IMR-90 (cell line): Measurements from ENCODE around the gene AKR1C4. TPM values are rescaled to one million over a fixed set of nuclear protein-coding genes. Genes with fewer than 3 reads are reported as not detected.

Experiments used
- ATAC-seq: fragments of 200-7000 bp; cut with Tn5 transposase; 2 replicates; pipeline ENCODE4 v1.9.1; 2020; ENCODE audit warnings: low read depth, mild to moderate bottlenecking, moderate library complexity
- BruUV-seq: library from RNA; stranded (reverse); fragments of 400-500 nt; replicated peaks from 2 replicates; lab custom pipeline; 2021; lab: Mats Ljungman, UMichigan
- CTCF ChIA-PET: fragments of 300-600 bp; formaldehyde crosslinking; extraction: SDS; loops from one replicate; lab custom pipeline; 2021; ENCODE audit warnings: antibody characterized with exemption; lab: Yijun Ruan, JAX
- POLR2A ChIA-PET: fragments of 300-600 bp; sonication (Branson Sonifier 250); formaldehyde crosslinking; loops from one replicate; lab custom pipeline; 2022; ENCODE audit warnings: antibody characterized with exemption; ENCODE audit not compliant: unreplicated experiment; lab: Charles Lee
- DNase-seq: peaks from one replicate; pipeline ENCODE4 v3.0.0; 2013
- H2AFZ ChIP-seq: replicated peaks from 2 replicates; pipeline ENCODE3; 2013; ENCODE audit warnings: low read length, mild to moderate bottlenecking; ENCODE audit not compliant: poor library complexity
- H2AK5ac ChIP-seq: 2 replicates; pipeline ENCODE4 v1.6.1; 2013; ENCODE audit warnings: low read depth, low read length, inconsistent platforms
- H2AK9ac ChIP-seq: replicated peaks from 2 replicates; pipeline ENCODE3; 2013; ENCODE audit warnings: mild to moderate bottlenecking, low read depth, low read length, moderate library complexity; ENCODE audit not compliant: poor library complexity
- H2BK120ac ChIP-seq: 2 replicates; pipeline ENCODE4 v1.6.1; 2013; ENCODE audit warnings: low read depth, low read length, inconsistent platforms
- H2BK15ac ChIP-seq: 3 replicates; pipeline ENCODE4 v1.6.1; 2013; ENCODE audit warnings: low read depth, low read length, inconsistent platforms
- H2BK20ac ChIP-seq: 2 replicates; pipeline ENCODE4 v1.6.1; 2013; ENCODE audit warnings: low read depth, mild to moderate bottlenecking, inconsistent platforms, low read length, moderate library complexity
- H2BK5ac ChIP-seq: 2 replicates; pipeline ENCODE4 v1.6.1; 2013; ENCODE audit warnings: mild to moderate bottlenecking, low read depth, low read length, inconsistent platforms; ENCODE audit not compliant: poor library complexity, severe bottlenecking
- H3K14ac ChIP-seq: replicated peaks from 2 replicates; pipeline ENCODE4 v1.6.1; 2013; ENCODE audit warnings: low read depth, low read length, inconsistent platforms
- H3K18ac ChIP-seq: 2 replicates; pipeline ENCODE4 v1.6.1; 2013; ENCODE audit warnings: low read depth, low read length, control low read depth
- H3K23ac ChIP-seq: 2 replicates; pipeline ENCODE4 v1.6.1; 2013; ENCODE audit warnings: low read depth, low read length, inconsistent platforms
- H3K27ac ChIP-seq: 2 replicates; pipeline ENCODE4 v1.5.1; 2013; ENCODE audit warnings: mild to moderate bottlenecking, control low read depth, low read length; ENCODE audit not compliant: insufficient read depth
- H3K27me3 ChIP-seq: 2 replicates; pipeline ENCODE4 v1.6.1; 2013; ENCODE audit warnings: low read length; ENCODE audit not compliant: control insufficient read depth, insufficient read depth
- H3K36me3 ChIP-seq: 2 replicates; pipeline ENCODE4 v1.6.1; 2013; ENCODE audit warnings: low read length, mixed read lengths; ENCODE audit not compliant: control insufficient read depth, insufficient read depth
- H3K4ac ChIP-seq: 2 replicates; pipeline ENCODE4 v1.6.1; 2013; ENCODE audit warnings: low read depth, low read length, inconsistent platforms
- H3K4me1 ChIP-seq: 2 replicates; pipeline ENCODE4 v1.6.1; 2013; ENCODE audit warnings: low read length, mixed read lengths; ENCODE audit not compliant: control insufficient read depth, insufficient read depth
- H3K4me2 ChIP-seq: 2 replicates; pipeline ENCODE4 v1.6.1; 2013; ENCODE audit warnings: low read depth, mild to moderate bottlenecking, control low read depth, low read length, moderate library complexity
- H3K4me3 ChIP-seq: 2 replicates; pipeline ENCODE4 v1.5.1; 2013; ENCODE audit warnings: low read depth, mild to moderate bottlenecking, control low read depth, low read length, moderate library complexity; ENCODE audit not compliant: insufficient read depth
- H3K56ac ChIP-seq: 2 replicates; pipeline ENCODE4 v1.6.1; 2013; ENCODE audit warnings: low read length, inconsistent platforms; ENCODE audit not compliant: insufficient read depth; ENCODE audit errors: extremely low read depth
- H3K79me1 ChIP-seq, 2 experiments: 2 replicates each; pipeline ENCODE4 v1.6.1; 2013; ENCODE audit warnings: low read length in 2 of 2, inconsistent platforms in 1 of 2, low read depth in 1 of 2
- H3K9ac ChIP-seq: 2 replicates; pipeline ENCODE4 v1.6.1; 2013; ENCODE audit warnings: low read depth, low read length, control low read depth
- H3K9me1 ChIP-seq: 2 replicates; pipeline ENCODE4 v1.6.1; 2013; ENCODE audit warnings: low read length, inconsistent platforms; ENCODE audit not compliant: insufficient read depth
- H3K9me3 ChIP-seq: 2 replicates; pipeline ENCODE4 v1.6.1; 2013; ENCODE audit warnings: low read length; ENCODE audit not compliant: control insufficient read depth, insufficient read depth
- H4K20me1 ChIP-seq: 2 replicates; pipeline ENCODE4 v1.6.1; 2013; ENCODE audit warnings: low read length, inconsistent platforms; ENCODE audit not compliant: insufficient read depth
- H4K5ac ChIP-seq: 2 replicates; pipeline ENCODE4 v1.6.1; 2013; ENCODE audit warnings: mild to moderate bottlenecking, low read depth, low read length, control low read depth
- H4K8ac ChIP-seq, 2 experiments: 2 replicates each; pipeline ENCODE4 v1.6.1; 2013; ENCODE audit warnings: low read depth in 2 of 2, low read length in 2 of 2, control low read depth in 1 of 2, inconsistent platforms in 1 of 2
- H4K91ac ChIP-seq: 2 replicates; pipeline ENCODE4 v1.6.1; 2013; ENCODE audit warnings: low read depth, low read length, inconsistent platforms; ENCODE audit not compliant: insufficient read depth
- FOS ChIP-seq: fragments of 150-350 bp; IDR thresholded peaks from 2 replicates; pipeline ENCODE4 v1.6.1; 2016; ENCODE audit warnings: low read depth, low read length
- MXI1 ChIP-seq: IDR thresholded peaks from 2 replicates; pipeline ENCODE4 v1.6.1; 2012; ENCODE audit warnings: low read depth, mild to moderate bottlenecking, low read length, moderate library complexity, borderline replicate concordance
- NFE2L2 ChIP-seq: fragments of 150-350 bp; IDR thresholded peaks from 2 replicates; pipeline ENCODE4 v1.6.1; 2016; ENCODE audit warnings: low read depth, mild to moderate bottlenecking, low read length
- WGBS, 2 experiments: methylation state at CpG; one replicate each; pipeline versions ENCODE4 v1.1.5 to v1.1.7; 2013; ENCODE audit warnings: missing lambda C conversion rate in 2 of 2; ENCODE audit not compliant: insufficient read length in 1 of 2; ENCODE audit errors: extremely low coverage in 2 of 2; 5-methylcytosine and 5-hydroxymethylcytosine counted together
- dilution Hi-C: fragments of 300-500 bp; cut with HindIII; formaldehyde crosslinking; loops from one replicate; pipeline ENCODE4 v1.14.3; 2018; ENCODE audit warnings: low sequenced_read_pairs; ENCODE audit not compliant: unreplicated experiment
- in situ Hi-C: fragments of 300-500 bp; cut with MboI; formaldehyde crosslinking; loops from 3 replicates; pipeline ENCODE4 v1.14.3; 2019; ENCODE audit warnings: low sequenced_read_pairs, inconsistent platforms, mixed read lengths
- intact Hi-C: fragments of 100-400 bp; cut with micrococcal nuclease; formaldehyde crosslinking; loops from 2 replicates; pipeline ENCODE4 v1.10.0; 2022
- polyA plus RNA-seq, 3 experiments: library from polyadenylated mRNA; depleted of rRNA; stranded (reverse); fragments of >200 nt; gene quantifications; 2 replicates each; pipeline ENCODE4 v1.2.3, GENCODE V29; 2012; ENCODE audit warnings: low replicate concordance in 1 of 3
- total RNA-seq: library from RNA; depleted of rRNA; stranded (reverse); fragments of >200 nt; gene quantifications from 2 replicates; pipeline ENCODE4 v1.2.3, GENCODE V29; 2012
- TF ChIP-seq, protein P1 (sequence below): fragments of 150-350 bp; IDR thresholded peaks from 2 replicates; pipeline ENCODE4 v1.6.1; 2016; ENCODE audit warnings: low read depth, mild to moderate bottlenecking, low read length, moderate library complexity, borderline replicate concordance

AKR1C4 gene
- total and polyA plus RNA-seq, 2 of the 4 experiments (the other 2 are of a cell fraction): not detected

DNA sequence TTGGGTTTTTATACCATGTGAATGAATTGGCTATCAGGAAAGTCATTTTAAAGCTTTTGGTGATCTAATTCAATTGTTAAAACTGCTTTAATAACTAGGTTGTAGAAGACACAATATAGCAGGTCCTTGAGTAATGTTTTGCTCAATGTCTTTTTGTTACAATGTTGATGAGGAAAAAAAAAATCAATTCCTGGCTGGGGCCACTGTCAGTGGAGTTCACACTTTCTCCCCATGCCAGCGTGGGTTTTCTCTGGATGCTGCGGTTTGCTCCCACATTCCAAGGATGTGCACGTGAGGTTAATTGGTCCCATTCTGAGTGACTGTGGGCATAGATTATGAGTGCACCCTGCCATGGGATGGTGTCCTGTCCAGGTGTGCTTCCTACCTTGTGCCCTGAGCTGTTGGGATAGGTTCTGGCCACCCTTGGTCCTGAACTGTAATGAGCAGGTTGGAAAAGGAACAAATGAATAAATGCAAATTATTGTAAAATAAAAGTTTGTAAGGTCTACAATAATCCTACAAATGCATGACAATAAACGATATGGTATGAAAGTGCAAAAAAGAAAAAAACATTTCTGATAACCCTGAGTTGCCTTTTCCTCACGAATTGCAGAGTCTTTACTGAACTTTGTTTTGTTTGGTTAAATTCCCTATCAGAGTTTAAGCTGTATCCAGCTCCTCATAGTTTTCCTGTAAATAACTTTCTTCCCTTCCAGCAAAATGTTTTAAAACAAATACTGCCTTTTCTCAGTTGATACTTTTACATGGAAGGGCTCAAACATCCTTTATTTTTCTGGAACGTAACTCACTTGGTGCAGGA, 62.7 kb downstream of the AKR1C4 start:
- no peak overlapping the region for H3K4me3 ChIP-seq
- no CpG with 5 or more reads among the region's 6 CpGs for WGBS, 2 experiments
- no peak overlapping the region for H3K14ac ChIP-seq
- dilution Hi-C loops: no loop called here
- no peak overlapping the region for H4K91ac ChIP-seq
- CTCF ChIA-PET: no interaction called here
- H4K8ac ChIP-seq: no peak overlapping the region
- H2BK20ac ChIP-seq: no peak overlapping the region
- H3K27ac ChIP-seq: no peak overlapping the region
- in situ Hi-C loops: no loop called here
- H2BK15ac ChIP-seq: no peak overlapping the region
- H2BK5ac ChIP-seq: no peak overlapping the region
- no peak for TF ChIP-seq MXI1
- no peak for TF ChIP-seq FOS
- TF ChIP-seq NFE2L2: no peak
- TF ChIP-seq, protein P1, sequence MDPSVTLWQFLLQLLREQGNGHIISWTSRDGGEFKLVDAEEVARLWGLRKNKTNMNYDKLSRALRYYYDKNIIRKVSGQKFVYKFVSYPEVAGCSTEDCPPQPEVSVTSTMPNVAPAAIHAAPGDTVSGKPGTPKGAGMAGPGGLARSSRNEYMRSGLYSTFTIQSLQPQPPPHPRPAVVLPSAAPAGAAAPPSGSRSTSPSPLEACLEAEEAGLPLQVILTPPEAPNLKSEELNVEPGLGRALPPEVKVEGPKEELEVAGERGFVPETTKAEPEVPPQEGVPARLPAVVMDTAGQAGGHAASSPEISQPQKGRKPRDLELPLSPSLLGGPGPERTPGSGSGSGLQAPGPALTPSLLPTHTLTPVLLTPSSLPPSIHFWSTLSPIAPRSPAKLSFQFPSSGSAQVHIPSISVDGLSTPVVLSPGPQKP: no peak
- POLR2A ChIA-PET: no interaction called here
- H3K9me3 ChIP-seq: no peaks in the 10 kb centered on the region
- H3K18ac ChIP-seq: no peak overlapping the region
- no peaks in the 10 kb centered on the region for H4K20me1 ChIP-seq
- H3K4me1 ChIP-seq: no peaks in the 10 kb centered on the region
- H3K56ac ChIP-seq: no peak overlapping the region
- H3K4ac ChIP-seq: no peak overlapping the region
- ATAC-seq (no peak), DNase-seq (no peak)
- H3K79me1 ChIP-seq: no peaks in the 10 kb centered on the region
- no peak overlapping the region for H2AK5ac ChIP-seq
- no peak overlapping the region for H4K5ac ChIP-seq
- no peak overlapping the region for H3K9ac ChIP-seq
- H3K4me2 ChIP-seq: no peak overlapping the region
- H3K23ac ChIP-seq: no peak overlapping the region
- H3K9me1 ChIP-seq: no peaks in the 10 kb centered on the region
- no TSS peak for BruUV-seq
- no peaks in the 10 kb centered on the region for H3K27me3 ChIP-seq
- H2AK9ac ChIP-seq: no peak overlapping the region
- H2BK120ac ChIP-seq: no peak overlapping the region
- H3K36me3 ChIP-seq: no peaks in the 10 kb centered on the region
- H2AFZ ChIP-seq: no peak overlapping the region
- intact Hi-C loops: no loop called here
